Neural cell (in vitro differentiated cells): ENCODE data around the gene GAL3ST3.

Source experiments
- POLR2AphosphoS5 ChIP-seq: IDR thresholded peaks from 2 replicates; pipeline ENCODE4 v1.6.1; 2012
- TF ChIP-seq, protein P1 (sequence below): fragments of 450-650 bp; IDR thresholded peaks from 2 replicates; pipeline ENCODE4 v1.5.1; 2014; ENCODE audit warnings: antibody characterized with exemption, mild to moderate bottlenecking, moderate library complexity; ENCODE audit not compliant: poor library complexity, severe bottlenecking

DNA sequence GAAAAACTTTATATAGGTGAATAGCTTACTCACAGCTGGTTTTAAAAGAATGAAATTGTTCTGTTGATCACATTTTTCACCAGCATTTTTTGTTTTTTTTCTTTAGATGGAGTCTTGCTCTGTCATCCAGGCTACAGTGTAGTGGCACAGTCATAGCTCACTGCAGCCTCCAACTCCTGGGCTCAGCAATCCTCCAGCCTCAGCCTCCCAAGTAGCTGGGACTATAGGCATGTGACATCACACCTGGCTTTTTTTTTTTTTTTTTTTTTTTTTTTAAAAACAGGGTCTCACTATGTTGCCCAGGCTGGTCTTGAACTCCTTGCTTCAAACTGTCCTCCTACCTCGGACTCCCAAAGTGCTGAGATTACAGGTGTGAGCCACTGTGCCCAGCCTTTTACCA lies 24.7 kb upstream of the GAL3ST3 start:
- TF ChIP-seq, protein P1, sequence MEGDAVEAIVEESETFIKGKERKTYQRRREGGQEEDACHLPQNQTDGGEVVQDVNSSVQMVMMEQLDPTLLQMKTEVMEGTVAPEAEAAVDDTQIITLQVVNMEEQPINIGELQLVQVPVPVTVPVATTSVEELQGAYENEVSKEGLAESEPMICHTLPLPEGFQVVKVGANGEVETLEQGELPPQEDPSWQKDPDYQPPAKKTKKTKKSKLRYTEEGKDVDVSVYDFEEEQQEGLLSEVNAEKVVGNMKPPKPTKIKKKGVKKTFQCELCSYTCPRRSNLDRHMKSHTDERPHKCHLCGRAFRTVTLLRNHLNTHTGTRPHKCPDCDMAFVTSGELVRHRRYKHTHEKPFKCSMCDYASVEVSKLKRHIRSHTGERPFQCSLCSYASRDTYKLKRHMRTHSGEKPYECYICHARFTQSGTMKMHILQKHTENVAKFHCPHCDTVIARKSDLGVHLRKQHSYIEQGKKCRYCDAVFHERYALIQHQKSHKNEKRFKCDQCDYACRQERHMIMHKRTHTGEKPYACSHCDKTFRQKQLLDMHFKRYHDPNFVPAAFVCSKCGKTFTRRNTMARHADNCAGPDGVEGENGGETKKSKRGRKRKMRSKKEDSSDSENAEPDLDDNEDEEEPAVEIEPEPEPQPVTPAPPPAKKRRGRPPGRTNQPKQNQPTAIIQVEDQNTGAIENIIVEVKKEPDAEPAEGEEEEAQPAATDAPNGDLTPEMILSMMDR, result no peak
- TF ChIP-seq POLR2AphosphoS5, result no peak
